Effector memory CD8-positive, alpha-beta T cell (primary cell): ENCODE data around the gene CAMTA1.

ENCODE experiments used
- ATAC-seq: fragments of 150-1000 bp; cut with Tn5 transposase; replicated peaks from 2 replicates; pipeline ENCODE4 v1.10.0; 2021; ENCODE audit warnings: mild to moderate bottlenecking, moderate library complexity
- DNase-seq, 3 experiments: peaks; one replicate each; pipeline ENCODE4 v3.0.0; 2021
- H3K27ac Mint-ChIP-seq, 2 donors: one replicate each; pipeline ENCODE4 v1.8.0; 2022; ENCODE audit warnings: mild to moderate bottlenecking in 2 of 2, mixed read lengths in 2 of 2, moderate library complexity in 2 of 2
- H3K27me3 Mint-ChIP-seq, 2 donors: one replicate each; pipeline ENCODE4 v1.8.0; 2022; ENCODE audit warnings: mixed read lengths in 2 of 2
- H3K36me3 Mint-ChIP-seq: one replicate; pipeline ENCODE4 v1.8.0; 2022; ENCODE audit warnings: mild to moderate bottlenecking, moderate library complexity, mixed read lengths; ENCODE audit not compliant: insufficient read depth
- H3K4me1 Mint-ChIP-seq, 2 donors: one replicate each; pipeline ENCODE4 v1.8.0; 2022; ENCODE audit warnings: low read depth in 2 of 2, mixed read lengths in 2 of 2
- H3K4me3 Mint-ChIP-seq, 2 donors: one replicate each; pipeline ENCODE4 v1.8.0; 2022; ENCODE audit warnings: mild to moderate bottlenecking in 2 of 2, mixed read lengths in 2 of 2, moderate library complexity in 2 of 2
- H3K9me3 Mint-ChIP-seq, 2 donors: one replicate each; pipeline ENCODE4 v1.8.0; 2022; ENCODE audit warnings: mixed read lengths in 2 of 2

Gene CAMTA1

GRCh38 chr1:6784560-6785317 lies 515 bp upstream of the CAMTA1 start:
- peak; percentile 82 to 99 (median 98) for DNase-seq
- H3K27me3 Mint-ChIP-seq: no peaks in the 10 kb centered on the region
- peak overlapping the region; percentile 90 to 94 for H3K27ac Mint-ChIP-seq
- H3K36me3 Mint-ChIP-seq: peaks cover 22% of the 10 kb centered on the region
- H3K4me1 Mint-ChIP-seq: peaks cover 24 to 34% of the 10 kb centered on the region in 2 donors
- peak overlapping the region; percentile 88 for H3K4me3 Mint-ChIP-seq
- peak; percentile 76 for ATAC-seq
- H3K9me3 Mint-ChIP-seq: no peaks in the 10 kb centered on the region

DNA sequence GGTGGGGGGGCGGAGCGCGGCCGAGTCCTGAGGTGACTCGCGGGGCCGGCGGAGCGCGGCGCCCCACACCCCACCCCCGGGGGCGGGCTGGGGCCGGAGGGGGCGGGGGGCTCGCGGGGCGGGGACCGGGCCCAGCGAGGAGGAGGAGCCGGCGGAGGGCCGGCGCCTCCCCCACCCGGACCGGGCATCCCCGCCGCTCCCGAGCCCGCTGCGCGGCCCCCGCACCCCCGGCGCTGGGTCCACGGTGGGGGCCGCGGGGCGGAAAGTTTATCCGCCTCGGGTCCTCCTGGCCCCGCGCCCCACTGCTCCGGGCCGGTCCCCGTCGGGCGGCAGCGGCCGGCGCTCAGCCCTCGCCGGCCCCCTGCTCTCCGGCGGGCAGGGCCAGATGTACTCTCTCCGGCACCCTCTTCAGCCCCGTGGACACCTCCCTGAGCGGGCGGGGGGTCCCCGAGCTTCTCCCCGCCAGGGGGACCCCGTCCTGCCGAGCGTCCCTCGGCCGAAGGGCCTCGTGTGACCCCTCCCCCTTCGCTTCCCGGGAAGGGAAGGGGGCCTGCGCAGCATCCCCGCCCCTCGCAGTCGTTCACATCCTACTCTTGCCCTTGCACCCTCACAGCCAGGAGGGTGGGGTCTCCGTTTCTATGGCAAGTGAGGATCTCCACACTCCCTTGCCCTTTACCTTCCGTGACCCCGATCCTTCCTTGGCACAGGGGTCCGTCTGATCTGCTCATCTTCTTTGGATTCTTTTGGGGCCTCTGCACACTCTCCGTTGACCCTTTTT lies 663 bp downstream of the CAMTA1 start:
- ATAC-seq (no peak), DNase-seq (peak; percentile 10 to 20 (median 10))
- Mint-ChIP-seq H3K27ac (peak overlapping the region; percentile 88 to 92), H3K4me3 (peak overlapping the region; percentile 91 to 92), H3K27me3 (no peaks in the 10 kb centered on the region), H3K4me1 (peaks cover 29 to 40% of the 10 kb centered on the region in 2 donors), H3K36me3 (peaks cover 22% of the 10 kb centered on the region), H3K9me3 (no peaks in the 10 kb centered on the region)

DNA sequence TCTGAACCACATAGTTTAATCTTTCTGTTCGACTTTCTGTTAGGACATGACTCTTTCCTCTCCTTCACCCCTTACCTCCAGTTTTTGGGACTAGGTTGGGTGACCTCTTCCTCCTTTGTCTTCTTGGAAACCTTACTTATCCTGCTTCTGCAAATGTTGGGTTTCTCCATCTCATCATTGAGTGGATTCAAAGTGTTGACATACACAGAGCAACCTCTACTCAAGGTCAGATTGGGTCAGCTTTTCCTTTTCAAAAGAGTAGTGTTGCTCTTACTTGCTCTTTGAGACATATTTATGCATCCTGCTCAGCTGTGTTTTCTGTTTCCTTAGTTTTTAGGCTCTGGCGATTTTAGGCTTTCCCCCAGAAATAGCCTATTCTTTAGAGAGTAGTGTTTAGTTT lies 3.7 kb downstream of the CAMTA1 start:
- H3K4me1 Mint-ChIP-seq: peaks cover 41 to 52% of the 10 kb centered on the region in 2 donors
- no peak for DNase-seq
- no peak overlapping the region for H3K4me3 Mint-ChIP-seq

DNA sequence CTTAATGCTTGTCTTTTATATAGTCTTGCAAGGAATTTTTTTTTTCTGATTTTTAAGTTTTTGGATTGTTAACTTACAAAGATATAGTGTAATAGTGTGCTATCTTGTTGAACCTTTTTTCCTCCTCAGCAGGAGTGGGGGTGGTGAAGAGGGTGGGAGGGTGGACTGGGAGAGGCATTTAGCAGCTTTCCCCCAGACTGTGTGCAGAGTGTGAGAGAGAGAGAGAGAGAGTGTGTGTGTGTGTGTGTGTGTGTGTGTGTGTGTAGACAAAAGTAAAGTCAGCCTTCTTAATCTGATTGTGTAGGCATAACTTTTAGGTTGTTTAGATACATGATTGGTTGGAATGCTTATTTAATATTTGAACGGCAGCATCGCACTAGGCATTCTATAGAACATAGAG lies 4.9 kb downstream of the CAMTA1 start:
- Mint-ChIP-seq H3K4me3 (no peak overlapping the region), H3K9me3 (no peaks in the 10 kb centered on the region), H3K27me3 (no peaks in the 10 kb centered on the region), H3K27ac (peak overlapping the region in 1 of 2 donors; percentile 27), H3K36me3 (peaks cover 20% of the 10 kb centered on the region), H3K4me1 (peaks cover 41 to 52% of the 10 kb centered on the region in 2 donors)
- no peak for ATAC-seq
- DNase-seq: no peak

More for the DNA sequence above, 3.7 kb downstream of the CAMTA1 start:
- Mint-ChIP-seq H3K9me3 (no peaks in the 10 kb centered on the region), H3K36me3 (peaks cover 32% of the 10 kb centered on the region), H3K27me3 (no peaks in the 10 kb centered on the region), H3K27ac (peak overlapping the region in 1 of 2 donors; percentile 54)
- ATAC-seq: no peak

GRCh38 chr1:6794164-6794563 lies 8.9 kb downstream of the CAMTA1 start:
- Mint-ChIP-seq H3K36me3 (peaks cover 14% of the 10 kb centered on the region), H3K27me3 (no peaks in the 10 kb centered on the region), H3K9me3 (no peaks in the 10 kb centered on the region), H3K4me1 (peaks cover 20 to 29% of the 10 kb centered on the region in 2 donors), H3K4me3 (no peak overlapping the region), H3K27ac (no peak overlapping the region)
- DNase-seq (no peak), ATAC-seq (no peak)

GRCh38 chr1:6795203-6795602 lies 9.9 kb downstream of the CAMTA1 start:
- Mint-ChIP-seq H3K36me3 (peaks cover 14% of the 10 kb centered on the region), H3K27ac (no peak overlapping the region), H3K9me3 (no peaks in the 10 kb centered on the region), H3K4me3 (no peak overlapping the region), H3K4me1 (peaks cover 16 to 26% of the 10 kb centered on the region in 2 donors), H3K27me3 (no peaks in the 10 kb centered on the region)
- ATAC-seq: no peak
- DNase-seq: no peak

GRCh38 chr1:6795661-6796060 lies 10.4 kb downstream of the CAMTA1 start:
- DNase-seq: no peak
- Mint-ChIP-seq H3K36me3 (peaks cover 14% of the 10 kb centered on the region), H3K9me3 (no peaks in the 10 kb centered on the region), H3K27me3 (no peaks in the 10 kb centered on the region), H3K4me3 (no peak overlapping the region), H3K4me1 (peaks cover 16 to 25% of the 10 kb centered on the region in 2 donors), H3K27ac (no peak overlapping the region)
- no peak for ATAC-seq

- H3K36me3 Mint-ChIP-seq: peaks cover 14% of the 10 kb centered on the region
- no peak overlapping the region for H3K27ac Mint-ChIP-seq
- no peaks in the 10 kb centered on the region for H3K9me3 Mint-ChIP-seq
- H3K4me1 Mint-ChIP-seq: peaks cover 12 to 21% of the 10 kb centered on the region in 2 donors
- H3K4me3 Mint-ChIP-seq: no peak overlapping the region
- H3K27me3 Mint-ChIP-seq: no peaks in the 10 kb centered on the region
- ATAC-seq: no peak
- no peak for DNase-seq
Measured at GRCh38 chr1:6796095-6796494, 10.8 kb downstream of the CAMTA1 start.

- H3K9me3 Mint-ChIP-seq: no peaks in the 10 kb centered on the region
- no peak overlapping the region for H3K27ac Mint-ChIP-seq
- DNase-seq (no peak), ATAC-seq (no peak)
- H3K27me3 Mint-ChIP-seq: no peaks in the 10 kb centered on the region
- H3K4me3 Mint-ChIP-seq: no peak overlapping the region
- H3K4me1 Mint-ChIP-seq: peaks cover 10 to 17% of the 10 kb centered on the region in 2 donors
- peaks cover 6% of the 10 kb centered on the region for H3K36me3 Mint-ChIP-seq
Measured at GRCh38 chr1:6799499-6799898, 14.2 kb downstream of the CAMTA1 start.

- H3K36me3 Mint-ChIP-seq: peaks cover 6% of the 10 kb centered on the region
- H3K9me3 Mint-ChIP-seq: no peaks in the 10 kb centered on the region
- H3K27me3 Mint-ChIP-seq: no peaks in the 10 kb centered on the region
- ATAC-seq: no peak
- DNase-seq: no peak
- no peak overlapping the region for H3K27ac Mint-ChIP-seq
- H3K4me3 Mint-ChIP-seq: no peak overlapping the region
- H3K4me1 Mint-ChIP-seq: peaks cover 20 to 28% of the 10 kb centered on the region in 2 donors
Measured at GRCh38 chr1:6800745-6801144, 15.5 kb downstream of the CAMTA1 start.

DNA sequence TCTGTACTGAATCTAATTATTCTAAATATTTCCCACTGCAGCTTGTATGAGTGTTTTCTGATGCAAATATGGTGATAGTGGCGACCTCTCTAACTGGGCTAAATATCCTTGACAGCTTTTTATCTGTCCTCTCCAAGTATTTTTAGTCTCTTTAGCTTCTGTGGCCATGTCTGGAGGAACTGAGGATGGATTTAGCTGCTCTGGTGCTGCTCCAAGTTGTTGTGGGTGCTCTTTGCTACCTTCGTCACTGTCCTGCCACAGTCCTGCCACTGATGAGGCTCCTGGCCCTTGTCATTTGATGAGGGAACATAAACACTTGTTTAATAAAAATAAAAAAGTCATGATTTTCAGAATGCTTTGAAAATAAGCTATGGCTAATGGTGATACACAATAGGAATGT lies 15.9 kb downstream of the CAMTA1 start:
- ATAC-seq (no peak), DNase-seq (no peak)
- no peaks in the 10 kb centered on the region for H3K27me3 Mint-ChIP-seq
- H3K9me3 Mint-ChIP-seq: no peaks in the 10 kb centered on the region
- peaks cover 22 to 33% of the 10 kb centered on the region in 2 donors for H3K4me1 Mint-ChIP-seq
- no peak overlapping the region for H3K4me3 Mint-ChIP-seq
- no peak overlapping the region for H3K27ac Mint-ChIP-seq
- H3K36me3 Mint-ChIP-seq: peaks cover 6% of the 10 kb centered on the region

DNA sequence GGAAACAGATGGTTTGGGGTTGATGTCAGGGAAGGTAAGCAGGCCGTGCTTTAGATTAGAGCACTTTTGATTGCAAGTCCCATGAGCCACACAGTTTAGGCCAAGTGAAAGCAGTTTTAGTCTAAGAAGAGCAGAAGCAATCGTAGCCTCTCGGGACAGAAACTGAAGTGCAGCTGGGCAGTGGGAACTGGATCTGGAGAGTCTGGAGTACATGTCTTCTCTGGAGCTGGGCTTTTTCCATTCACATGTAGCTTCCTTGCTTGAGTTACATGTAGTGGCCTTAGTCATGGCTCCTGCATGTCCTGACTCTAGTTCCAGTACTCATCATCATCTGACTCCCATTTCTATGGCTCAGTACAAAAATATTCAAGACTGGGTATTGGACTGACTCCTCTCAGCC lies 16.7 kb downstream of the CAMTA1 start:
- Mint-ChIP-seq H3K4me3 (no peak overlapping the region), H3K9me3 (no peaks in the 10 kb centered on the region), H3K36me3 (peaks cover 6% of the 10 kb centered on the region), H3K27me3 (no peaks in the 10 kb centered on the region), H3K27ac (peak overlapping the region in 1 of 2 donors; percentile 4), H3K4me1 (peaks cover 25 to 35% of the 10 kb centered on the region in 2 donors)
- no peak for DNase-seq
- no peak for ATAC-seq

DNA sequence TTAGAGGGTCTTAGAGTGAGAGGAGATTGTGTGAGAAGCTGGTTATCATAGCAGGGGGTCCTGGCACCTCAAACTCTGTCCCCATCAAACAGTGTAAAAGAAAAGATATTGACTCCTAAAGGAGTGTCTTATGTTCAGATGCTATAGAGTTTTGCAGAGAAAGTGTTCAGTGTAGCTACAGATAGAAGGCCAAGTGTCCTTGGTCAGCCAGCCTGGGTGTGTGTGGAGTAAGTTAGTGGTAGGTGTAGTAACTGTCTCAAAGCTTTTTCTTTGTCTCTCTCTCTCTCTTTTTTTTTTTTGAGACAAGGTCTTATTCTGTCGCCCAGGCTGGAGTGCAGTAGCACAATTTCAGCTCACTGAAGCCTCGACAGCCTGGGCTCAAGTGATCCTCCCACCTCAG lies 17.2 kb downstream of the CAMTA1 start:
- Mint-ChIP-seq H3K27ac (peak overlapping the region in 1 of 2 donors; percentile 4), H3K4me1 (peaks cover 25 to 35% of the 10 kb centered on the region in 2 donors)

GRCh38 chr1:6802893-6803292 lies 17.6 kb downstream of the CAMTA1 start:
- no peak for ATAC-seq
- Mint-ChIP-seq H3K9me3 (no peaks in the 10 kb centered on the region), H3K36me3 (peaks cover 3% of the 10 kb centered on the region), H3K27me3 (no peaks in the 10 kb centered on the region), H3K4me3 (no peak overlapping the region), H3K27ac (no peak overlapping the region), H3K4me1 (peaks cover 25 to 35% of the 10 kb centered on the region in 2 donors)
- DNase-seq: no peak

More for the DNA sequence above, 17.2 kb downstream of the CAMTA1 start:
- Mint-ChIP-seq H3K27me3 (no peaks in the 10 kb centered on the region), H3K9me3 (no peaks in the 10 kb centered on the region), H3K36me3 (peaks cover 3% of the 10 kb centered on the region), H3K4me3 (no peak overlapping the region)
- ATAC-seq (no peak), DNase-seq (no peak)
